CD4-positive, alpha-beta T cell treated with Interleukin-15 for 4 hours (primary cell): ENCODE measurements around the gene TEX29.

ENCODE experiments used
- DNase-seq: peaks from one replicate; pipeline ENCODE4 v3.0.0-alpha.2; 2020; ENCODE audit warnings: low spot score

Gene TEX29

GRCh38 chr13:111392486-111392885, 72.0 kb downstream of the TEX29 start:
- DNase-seq = no peak

GRCh38 chr13:111393221-111393790, 72.9 kb downstream of the TEX29 start:
- no peak for DNase-seq
